Stimulated activated naive CD4-positive, alpha-beta T cell (primary cell): Measurements from ENCODE around the gene MAS1L.
"Not testable (repeated sequence)": the region's sequence is repeated elsewhere in the genome, so short reads cannot be mapped to it uniquely, and the experiment has no call there.

Experiments used
- DNase-seq, 6 experiments: peaks; one replicate each; lab custom pipeline; 2025; lab: John Stamatoyannopoulos, UW

The MAS1L gene

DNA sequence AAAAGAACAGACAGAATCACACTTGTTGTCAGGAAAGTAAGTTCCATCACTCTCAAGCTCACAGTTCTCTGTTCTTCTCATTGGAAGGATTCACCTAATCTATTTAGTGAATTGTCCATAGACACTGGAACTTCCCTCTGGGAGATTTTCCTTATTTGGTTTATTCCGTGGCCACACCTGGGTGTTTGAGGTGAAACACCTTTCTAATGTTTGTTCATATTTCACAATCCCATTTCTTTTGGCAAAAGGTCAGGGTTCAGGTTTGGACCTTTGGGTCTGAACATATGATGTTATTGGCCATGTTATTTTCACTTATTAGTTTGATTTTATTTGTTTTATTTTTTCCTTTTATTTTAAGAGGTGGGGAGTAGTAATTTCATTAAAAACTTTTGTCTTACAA lies 4.0 kb downstream of the MAS1L start:
- no peak for DNase-seq

DNA sequence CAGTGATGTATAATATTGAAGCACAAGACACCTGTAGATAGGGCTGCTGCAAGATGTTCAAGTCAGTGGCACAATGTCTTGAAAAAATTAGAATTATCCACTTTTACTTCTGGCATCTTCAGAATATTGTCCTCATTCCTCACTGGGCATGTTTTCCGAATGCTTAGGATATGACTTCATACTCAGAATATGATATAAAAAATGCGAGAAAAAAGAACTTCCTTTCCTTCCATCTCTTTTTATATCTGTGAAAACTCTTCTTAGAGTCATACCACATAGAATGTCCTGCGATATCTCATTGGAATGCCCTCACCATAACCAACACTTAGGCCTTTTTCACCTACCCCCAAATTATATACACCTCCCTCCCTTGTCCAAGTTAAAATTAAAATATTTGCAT lies 4.6 kb downstream of the MAS1L start:
- DNase-seq: no peak

DNA sequence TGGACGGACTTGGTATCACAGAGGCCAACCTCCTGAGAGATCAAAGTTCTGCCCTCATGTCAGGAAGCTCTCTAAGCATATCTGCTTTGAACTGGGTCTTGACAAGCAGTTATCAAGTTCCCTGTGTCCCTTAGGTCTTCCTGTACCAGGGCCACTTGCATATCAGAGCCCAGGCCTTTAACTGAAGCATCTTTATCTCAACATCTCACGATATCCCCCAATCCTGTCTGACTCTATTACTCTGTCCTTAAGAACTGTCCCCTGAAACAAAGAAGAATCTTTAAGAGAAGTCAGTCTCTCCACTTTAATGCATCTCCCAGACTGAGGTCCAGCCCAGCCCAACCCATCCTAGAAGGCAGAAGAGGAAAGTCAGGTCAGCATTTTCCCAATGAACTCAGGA lies 8.2 kb downstream of the MAS1L start:
- DNase-seq: no peak

DNA sequence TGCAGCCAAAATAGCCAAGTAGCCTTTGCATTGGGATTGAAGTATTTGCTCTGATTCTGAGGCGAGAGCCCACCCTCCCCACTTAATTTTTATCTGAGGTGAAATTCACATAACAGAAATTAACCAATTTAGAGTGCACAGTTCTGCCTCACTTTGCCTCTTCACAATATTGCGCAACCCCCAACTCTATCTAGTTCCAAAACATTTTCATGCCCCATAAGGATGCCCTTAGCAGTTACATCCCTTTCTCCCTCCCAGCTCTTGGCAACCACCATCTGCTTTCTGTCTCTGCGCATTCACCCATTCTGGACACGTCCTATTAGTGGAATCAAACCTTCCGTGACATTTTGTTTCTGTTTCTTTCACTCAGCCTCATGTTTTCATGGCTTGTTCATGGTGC lies 9.0 kb downstream of the MAS1L start:
- DNase-seq: no peak

DNA sequence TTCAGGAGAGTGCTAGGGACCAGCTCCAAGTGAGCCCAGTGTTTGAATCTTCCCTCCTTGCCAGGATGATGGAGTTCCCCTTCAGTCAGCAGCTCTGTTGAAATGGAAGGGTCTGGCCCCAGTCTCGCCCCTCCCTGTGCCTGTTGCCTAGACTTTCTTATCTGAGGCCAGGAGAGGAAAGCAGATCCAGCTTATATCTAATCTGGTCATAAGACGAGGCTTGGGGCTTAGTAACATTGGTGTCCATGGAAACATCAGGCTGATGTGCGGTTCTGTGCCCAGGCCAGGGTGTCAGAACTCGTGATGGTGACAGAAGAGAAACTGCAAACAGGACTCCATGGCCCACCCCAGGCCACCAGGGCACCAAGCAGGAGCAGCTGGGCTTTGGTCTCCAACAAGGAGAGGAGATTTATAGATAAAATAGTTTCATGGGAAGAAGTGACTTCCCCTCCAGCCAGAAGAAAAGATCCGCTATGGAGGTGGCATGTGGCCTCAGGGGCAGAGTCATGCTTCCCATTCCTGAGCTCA lies 9.8 kb downstream of the MAS1L start:
- no peak for DNase-seq

DNA sequence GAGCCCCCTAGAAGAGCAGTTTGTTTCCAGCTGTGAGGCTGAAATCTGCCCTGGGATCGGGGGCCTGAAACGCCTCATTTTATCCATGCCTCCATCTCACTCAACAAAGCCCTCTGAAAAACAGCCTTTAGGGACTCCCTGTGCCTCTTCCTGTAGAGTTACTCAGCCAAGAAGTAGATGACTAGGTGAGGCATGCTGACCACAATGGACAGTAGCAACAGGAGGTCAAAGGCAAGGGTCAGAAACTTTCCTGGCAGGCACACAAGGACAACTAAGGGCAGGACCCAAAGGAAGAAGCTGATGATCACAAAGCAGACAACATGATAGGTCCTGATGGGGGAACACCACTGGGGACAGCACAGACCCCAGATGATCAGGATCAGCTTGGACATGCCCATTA lies 12.8 kb downstream of the MAS1L start:
- no peak for DNase-seq

DNA sequence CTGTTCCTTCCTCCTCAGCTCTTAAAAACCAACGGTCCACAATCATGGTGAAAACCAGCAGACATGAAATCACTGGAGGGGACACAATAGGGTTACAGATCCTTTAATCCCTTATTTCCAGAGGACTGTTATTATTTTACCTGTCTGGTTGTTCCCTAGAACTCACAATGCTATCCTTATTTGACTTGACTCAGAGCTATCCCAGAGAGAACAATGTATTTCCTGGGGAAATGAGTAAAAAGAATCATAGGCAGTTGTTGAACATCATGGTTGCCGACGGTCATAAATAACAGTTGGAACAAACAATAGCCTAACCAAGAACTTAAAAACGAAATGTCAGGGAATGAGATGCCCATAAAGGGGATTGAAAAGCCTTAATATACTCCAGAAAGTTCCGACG lies 21.5 kb downstream of the MAS1L start:
- no peak for DNase-seq

DNA sequence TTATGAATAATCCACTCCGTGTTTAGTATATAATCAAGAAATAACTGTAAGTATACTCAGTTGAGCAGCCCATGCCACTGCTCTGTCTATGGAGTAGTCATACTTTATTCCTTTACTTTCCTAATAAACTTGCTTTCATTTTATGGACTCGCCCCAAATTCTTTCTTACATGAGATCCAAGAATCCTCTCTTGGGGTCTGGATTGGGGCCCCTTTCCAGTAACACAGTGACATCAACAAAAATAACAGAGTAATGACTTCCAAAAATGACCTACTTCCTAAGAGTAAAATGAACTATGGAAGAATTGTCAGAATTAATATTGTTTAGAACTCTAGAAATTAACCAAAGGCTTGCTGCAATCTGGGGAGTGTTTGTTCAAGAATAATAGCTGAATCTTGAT lies 22.0 kb downstream of the MAS1L start:
- DNase-seq: no peak

DNA sequence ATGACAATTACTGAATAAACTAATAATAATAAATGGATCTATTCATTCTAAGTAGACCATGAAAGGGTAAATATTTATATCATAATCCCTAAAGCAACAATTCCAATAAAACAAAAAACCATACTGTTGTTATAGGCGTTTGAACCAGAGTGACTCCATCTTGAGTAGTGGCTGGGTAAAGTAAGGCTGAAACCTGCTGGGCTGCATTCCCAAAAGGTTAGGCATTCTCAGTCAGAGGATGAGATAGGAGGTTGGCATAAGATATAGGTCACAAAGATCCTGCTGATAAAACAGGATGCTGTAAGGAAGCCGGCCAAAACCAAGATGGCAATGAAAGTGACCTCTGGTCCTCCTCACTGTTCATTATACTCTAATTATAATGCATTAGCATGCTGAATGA lies 22.5 kb downstream of the MAS1L start:
- no peak for DNase-seq

DNA sequence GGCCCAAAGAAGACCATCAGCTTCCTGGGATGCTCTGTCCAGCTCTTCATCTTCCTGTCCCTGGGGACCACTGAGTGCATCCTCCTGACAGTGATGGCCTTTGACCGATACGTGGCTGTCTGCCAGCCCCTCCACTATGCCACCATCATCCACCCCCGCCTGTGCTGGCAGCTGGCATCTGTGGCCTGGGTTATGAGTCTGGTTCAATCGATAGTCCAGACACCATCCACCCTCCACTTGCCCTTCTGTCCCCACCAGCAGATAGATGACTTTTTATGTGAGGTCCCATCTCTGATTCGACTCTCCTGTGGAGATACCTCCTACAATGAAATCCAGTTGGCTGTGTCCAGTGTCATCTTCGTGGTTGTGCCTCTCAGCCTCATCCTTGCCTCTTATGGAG lies 25.7 kb downstream of the MAS1L start:
- DNase-seq: no peak

DNA sequence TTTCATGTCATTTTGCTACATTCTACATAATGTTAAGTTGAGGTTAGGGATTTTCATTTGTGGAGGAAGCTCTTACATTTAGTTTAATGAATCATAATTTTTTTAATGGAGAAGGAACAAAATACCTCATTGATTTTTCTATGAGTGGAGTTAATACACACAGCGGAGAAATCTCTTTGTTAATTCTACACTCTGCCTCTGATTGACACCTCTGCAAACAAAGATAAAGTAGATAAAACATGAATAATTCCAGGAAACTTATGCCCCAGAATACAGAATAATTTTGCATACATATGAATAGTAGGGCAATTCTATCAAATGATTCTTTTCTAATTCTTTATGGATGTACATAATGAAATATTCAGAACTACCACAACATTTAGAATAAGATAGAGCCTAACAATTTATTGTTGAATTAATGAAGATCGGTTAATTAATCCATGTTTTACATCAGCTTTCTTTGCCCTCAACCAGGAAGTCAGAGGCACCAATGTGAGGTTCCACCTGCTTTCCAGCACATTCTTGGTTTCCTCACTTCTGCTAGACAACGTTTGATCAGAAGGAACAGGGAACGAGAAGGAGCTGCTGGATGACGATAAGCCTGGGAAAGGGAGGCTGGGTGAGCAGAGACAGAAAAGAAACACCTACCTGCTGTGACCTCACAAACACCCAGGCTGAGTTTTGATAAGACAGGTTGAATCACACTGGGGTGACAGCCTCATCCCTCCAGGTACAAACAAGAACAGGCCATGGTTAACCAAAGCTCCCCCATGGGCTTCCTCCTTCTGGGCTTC lies 26.5 kb downstream of the MAS1L start:
- no peak for DNase-seq

DNA sequence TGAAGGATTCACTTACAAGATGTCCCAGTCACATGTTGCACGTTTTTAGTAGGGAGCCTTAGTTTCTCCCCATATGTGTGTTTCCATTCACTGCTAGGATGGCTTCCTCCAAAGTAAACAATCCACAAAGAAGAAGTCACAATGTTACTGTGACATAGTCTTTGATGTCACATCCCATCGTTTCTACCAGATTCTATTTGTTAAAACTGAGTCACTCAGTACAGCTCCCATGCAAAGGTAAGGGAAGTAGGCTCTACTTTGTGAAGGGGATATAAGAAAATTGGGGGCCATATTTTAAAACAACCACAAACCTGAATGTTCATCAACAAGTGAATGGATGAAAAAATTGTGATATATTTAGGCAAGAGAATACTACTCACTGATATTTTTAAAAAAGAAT lies 30.8 kb downstream of the MAS1L start, which contains the start of the genes OR11A1 and OR2H1:
TSS of gene OR11A1 (minus strand) at position 101 of the 400 bp plus-strand sequence. CDS start 29,430 bp downstream, outside the sequence.
TSS of gene OR2H1 (plus strand) at position 185 of the 400 bp plus-strand sequence. CDS start 4,615 bp downstream, outside the sequence.
- no peak for DNase-seq

DNA sequence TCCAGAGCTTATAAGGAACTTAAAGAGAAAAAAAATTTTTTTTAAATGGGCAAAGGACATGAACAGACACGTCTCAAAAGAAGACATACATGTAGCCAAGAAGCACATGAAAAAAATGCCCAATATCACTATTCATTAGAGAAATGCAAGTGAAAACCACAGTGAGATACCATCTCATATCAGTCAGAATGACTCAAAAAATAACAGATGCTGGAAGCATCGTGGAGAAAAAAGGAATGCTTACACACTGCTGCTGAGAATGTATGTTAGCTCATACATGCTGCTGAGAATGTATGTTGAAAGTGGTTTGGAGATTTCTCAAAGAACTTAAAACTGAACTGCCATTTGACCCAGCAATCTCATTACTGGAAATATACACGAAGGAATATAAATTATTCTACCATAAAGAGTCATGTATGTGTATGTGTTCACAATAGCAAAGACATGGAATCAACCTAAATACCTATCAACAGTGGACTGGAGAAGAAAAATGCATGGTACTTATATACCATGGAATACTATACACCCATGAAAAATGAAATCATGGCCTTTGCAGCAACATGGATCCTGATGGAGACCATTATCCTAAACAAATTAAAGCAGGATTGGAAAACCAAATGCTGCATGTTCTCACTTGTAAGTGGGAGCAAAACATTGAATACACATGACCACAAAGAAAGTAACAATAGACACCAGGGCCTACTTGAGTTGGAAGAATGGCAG lies 36.1 kb downstream of the MAS1L start:
- no peak for DNase-seq

DNA sequence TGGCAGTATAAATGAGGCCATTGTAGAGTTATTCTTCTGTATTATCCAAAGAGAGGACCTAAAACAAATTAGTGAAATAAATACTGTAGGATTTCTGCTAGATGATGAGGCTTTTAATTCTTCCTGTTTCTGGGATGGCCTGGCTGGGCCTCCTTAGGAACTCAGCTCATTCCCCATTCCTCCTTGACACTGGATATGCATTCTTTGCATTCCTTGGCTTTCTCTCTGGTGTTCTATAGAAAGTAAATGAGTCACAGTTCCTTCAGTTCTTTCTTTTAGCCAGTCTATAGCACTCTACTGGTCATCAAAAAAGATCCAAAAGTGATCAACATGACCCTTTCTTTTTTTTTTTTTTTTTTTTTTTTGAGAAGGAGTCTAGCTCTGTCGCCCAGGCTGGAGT lies 40.1 kb downstream of the MAS1L start:
- DNase-seq: no peak

DNA sequence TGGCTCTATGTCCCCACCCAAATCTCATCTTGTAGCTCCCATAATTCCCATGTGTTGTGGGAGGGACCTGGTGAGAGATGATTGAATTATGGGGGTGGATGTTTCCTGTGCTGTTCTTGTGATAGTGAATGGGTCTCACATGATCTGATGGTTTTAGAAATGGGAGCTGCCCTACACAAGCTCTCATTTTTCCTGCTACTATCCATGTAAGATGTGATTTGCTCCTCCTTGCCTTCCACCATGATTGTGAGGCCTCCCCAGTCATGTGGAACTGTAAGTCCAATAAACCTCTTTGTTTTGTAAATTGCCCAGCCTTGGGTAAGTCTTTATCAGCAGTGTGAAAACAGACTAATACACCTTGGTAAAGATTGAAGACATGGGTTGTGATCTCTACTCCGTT lies 43.7 kb downstream of the MAS1L start:
- not testable (repeated sequence) for DNase-seq

DNA sequence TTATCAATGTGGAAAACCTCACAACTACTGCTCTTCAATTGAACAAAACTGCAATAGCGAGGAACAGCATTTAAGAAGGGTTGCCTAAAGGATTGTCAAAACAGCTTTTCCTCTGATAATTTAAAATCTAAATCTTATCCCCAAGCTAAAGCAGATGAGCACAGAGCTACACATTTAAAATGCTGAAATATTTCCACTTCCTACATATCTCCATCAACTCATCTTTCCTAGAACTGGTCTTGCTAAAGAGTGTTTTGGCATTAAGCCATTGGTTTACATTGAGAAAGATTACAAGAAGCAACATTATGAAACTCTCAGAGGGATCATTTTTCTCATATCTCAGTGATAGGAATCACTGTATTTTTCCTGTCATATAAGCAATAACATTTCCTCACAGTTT lies 45.0 kb downstream of the MAS1L start:
- DNase-seq: no peak

DNA sequence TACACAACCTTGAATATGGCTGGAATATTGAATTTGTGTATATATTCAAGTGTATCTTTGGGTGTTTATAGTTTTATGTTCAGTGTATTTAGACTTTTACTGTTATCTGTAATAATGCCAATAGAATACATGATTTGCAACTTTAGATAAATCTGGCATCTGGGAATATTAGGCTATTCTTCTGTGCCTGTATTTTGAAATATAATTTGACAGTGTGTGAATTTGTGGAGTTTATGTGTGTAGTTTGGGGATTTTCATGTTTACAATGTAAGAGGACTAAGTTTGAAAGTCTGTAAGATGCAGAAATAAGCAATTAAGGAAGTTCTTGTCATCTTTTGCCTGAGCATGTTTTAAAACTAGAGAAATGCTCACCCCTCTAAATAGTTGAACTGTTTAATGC lies 48.8 kb downstream of the MAS1L start, which contains the start of gene OR10C1:
TSS of gene OR10C1 (plus strand) at position 301 of the 400 bp plus-strand sequence. CDS start 710 bp downstream, outside the sequence.
- no peak for DNase-seq

DNA sequence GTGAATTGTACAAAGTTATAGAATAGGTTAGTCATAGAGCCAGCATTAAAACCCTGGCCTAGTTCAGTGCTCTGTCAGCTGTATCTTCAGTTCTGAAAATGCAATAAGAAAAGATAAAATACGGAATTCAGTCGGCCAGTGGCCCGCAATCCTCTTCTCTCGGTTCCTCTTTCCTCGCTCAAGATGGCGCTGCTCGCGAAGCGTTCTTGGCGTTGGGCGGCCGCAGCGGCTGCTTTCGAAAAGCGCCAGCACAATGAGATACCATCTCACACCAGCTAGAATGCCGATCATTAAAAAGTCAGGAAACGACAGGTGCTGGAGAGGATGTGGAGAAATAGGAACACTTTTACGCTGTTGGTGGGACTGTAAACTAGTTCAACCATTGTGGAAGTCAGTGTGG lies 51.0 kb downstream of the MAS1L start:
- not testable (repeated sequence) for DNase-seq
